Osteocyte (in vitro differentiated cells): ENCODE measurements around the gene PEMT. TPM values are rescaled to one million over a fixed set of nuclear protein-coding genes. Genes with fewer than 3 reads are reported as not detected.

ENCODE experiments used
- DNase-seq: peaks from one replicate; pipeline ENCODE4 v3.0.0; 2021; ENCODE audit warnings: mixed read lengths; ENCODE audit not compliant: unreplicated experiment; ENCODE audit errors: extremely low spot score
- H3K27ac Mint-ChIP-seq: one replicate; pipeline ENCODE4 v1.8.0; 2021; ENCODE audit warnings: mild to moderate bottlenecking, mixed read lengths; ENCODE audit not compliant: unreplicated experiment
- H3K27me3 Mint-ChIP-seq: one replicate; pipeline ENCODE4 v1.8.0; 2021; ENCODE audit warnings: mixed read lengths; ENCODE audit not compliant: unreplicated experiment
- H3K36me3 Mint-ChIP-seq: one replicate; pipeline ENCODE4 v1.8.0; 2021; ENCODE audit warnings: mixed read lengths; ENCODE audit not compliant: unreplicated experiment
- H3K4me1 Mint-ChIP-seq: one replicate; pipeline ENCODE4 v1.8.0; 2021; ENCODE audit warnings: mixed read lengths; ENCODE audit not compliant: unreplicated experiment
- H3K4me3 Mint-ChIP-seq: one replicate; pipeline ENCODE4 v1.8.0; 2021; ENCODE audit warnings: mild to moderate bottlenecking, moderate library complexity, mixed read lengths; ENCODE audit not compliant: unreplicated experiment
- H3K9me3 Mint-ChIP-seq: one replicate; pipeline ENCODE4 v1.8.0; 2021; ENCODE audit warnings: mixed read lengths; ENCODE audit not compliant: unreplicated experiment
- total RNA-seq: library from RNA; stranded (reverse); gene quantifications from 2 replicates; pipeline ENCODE4 v1.2.1, GENCODE V29; 2021
- TF ChIP-seq, protein P1 (sequence below): fragments of 200-600 bp; sonication (generic); IDR thresholded peaks from 2 replicates; pipeline ENCODE4 v1.5.0; 2021; ENCODE audit warnings: antibody characterized with exemption, mild to moderate bottlenecking, moderate library complexity

Gene PEMT
- total RNA-seq, 1 donor from 2014 or later, result 25.6 TPM

DNA sequence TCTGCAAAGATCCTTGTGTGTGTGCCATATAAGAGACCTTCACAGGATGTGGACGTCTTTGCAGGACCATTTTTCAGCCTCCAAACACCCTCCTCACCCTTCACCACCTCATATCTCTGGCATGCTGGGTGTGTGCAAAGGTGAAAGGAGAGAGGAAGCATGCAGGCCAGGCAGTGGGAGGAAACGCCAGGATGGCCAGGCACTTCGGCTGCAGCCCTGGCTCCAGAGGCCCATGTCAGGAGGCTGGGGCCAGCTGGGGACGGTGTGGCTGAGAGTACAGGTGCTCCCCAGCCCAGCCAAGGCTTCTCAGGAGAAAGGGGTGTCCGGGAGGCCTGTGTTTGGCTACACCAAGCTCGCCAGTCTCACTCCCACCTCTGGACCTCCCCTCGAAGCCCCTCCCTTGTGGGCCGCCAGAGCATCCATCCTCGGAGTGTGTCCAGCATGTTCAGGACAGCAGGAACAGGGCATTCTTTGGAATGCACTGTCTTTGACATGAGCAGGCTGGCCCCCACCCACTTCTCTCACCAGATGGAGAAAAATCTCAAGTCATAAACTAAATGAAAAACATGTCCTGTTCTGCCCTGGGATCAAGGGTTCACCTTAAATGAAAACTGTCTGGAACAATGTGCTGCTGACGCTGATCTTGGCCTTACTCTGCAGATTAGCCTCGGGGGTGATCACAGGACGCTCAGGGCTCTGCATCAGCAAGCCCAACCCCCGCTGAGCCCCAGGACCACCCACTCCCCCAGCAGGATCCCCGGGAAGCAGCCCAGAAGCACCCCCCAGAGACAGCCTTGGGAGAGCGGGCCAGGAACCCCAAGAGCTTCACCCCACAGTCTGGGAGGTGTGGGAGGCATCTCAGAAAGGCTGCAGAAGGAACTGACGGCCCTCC lies 15.9 kb downstream of the PEMT start:
- Mint-ChIP-seq H3K27me3 (no peaks in the 10 kb centered on the region), H3K27ac (no peak overlapping the region), H3K9me3 (no peaks in the 10 kb centered on the region), H3K36me3 (no peaks in the 10 kb centered on the region), H3K4me3 (no peak overlapping the region), H3K4me1 (no peaks in the 10 kb centered on the region)
- DNase-seq, result no peak
- TF ChIP-seq, protein P1, sequence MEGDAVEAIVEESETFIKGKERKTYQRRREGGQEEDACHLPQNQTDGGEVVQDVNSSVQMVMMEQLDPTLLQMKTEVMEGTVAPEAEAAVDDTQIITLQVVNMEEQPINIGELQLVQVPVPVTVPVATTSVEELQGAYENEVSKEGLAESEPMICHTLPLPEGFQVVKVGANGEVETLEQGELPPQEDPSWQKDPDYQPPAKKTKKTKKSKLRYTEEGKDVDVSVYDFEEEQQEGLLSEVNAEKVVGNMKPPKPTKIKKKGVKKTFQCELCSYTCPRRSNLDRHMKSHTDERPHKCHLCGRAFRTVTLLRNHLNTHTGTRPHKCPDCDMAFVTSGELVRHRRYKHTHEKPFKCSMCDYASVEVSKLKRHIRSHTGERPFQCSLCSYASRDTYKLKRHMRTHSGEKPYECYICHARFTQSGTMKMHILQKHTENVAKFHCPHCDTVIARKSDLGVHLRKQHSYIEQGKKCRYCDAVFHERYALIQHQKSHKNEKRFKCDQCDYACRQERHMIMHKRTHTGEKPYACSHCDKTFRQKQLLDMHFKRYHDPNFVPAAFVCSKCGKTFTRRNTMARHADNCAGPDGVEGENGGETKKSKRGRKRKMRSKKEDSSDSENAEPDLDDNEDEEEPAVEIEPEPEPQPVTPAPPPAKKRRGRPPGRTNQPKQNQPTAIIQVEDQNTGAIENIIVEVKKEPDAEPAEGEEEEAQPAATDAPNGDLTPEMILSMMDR, result no peak

DNA sequence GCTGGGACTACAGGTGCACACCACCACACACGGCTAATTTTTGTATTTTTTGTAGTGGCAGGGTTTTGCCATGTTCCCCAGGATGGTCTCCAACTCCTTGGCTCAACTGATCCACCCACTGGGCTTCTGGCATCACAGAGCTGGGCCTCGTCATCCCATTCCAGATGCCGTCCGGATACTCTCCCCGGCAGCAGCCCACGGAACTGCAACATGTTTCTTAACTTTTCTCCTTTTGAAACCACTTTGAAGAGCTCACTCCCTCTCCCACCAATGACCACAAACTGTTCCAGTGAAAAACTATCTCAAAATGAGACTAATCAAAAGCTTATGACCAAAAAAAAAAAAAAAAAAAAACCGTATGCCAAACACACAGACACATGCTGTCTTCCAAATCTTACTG lies 17.6 kb downstream of the PEMT start:
- no peak overlapping the region for H3K4me3 Mint-ChIP-seq
- H3K27ac Mint-ChIP-seq, result no peak overlapping the region
- no peaks in the 10 kb centered on the region for H3K36me3 Mint-ChIP-seq
- TF ChIP-seq, protein P1, result no peak
- no peaks in the 10 kb centered on the region for H3K9me3 Mint-ChIP-seq
- no peaks in the 10 kb centered on the region for H3K4me1 Mint-ChIP-seq
- H3K27me3 Mint-ChIP-seq, result no peaks in the 10 kb centered on the region
- no peak for DNase-seq

DNA sequence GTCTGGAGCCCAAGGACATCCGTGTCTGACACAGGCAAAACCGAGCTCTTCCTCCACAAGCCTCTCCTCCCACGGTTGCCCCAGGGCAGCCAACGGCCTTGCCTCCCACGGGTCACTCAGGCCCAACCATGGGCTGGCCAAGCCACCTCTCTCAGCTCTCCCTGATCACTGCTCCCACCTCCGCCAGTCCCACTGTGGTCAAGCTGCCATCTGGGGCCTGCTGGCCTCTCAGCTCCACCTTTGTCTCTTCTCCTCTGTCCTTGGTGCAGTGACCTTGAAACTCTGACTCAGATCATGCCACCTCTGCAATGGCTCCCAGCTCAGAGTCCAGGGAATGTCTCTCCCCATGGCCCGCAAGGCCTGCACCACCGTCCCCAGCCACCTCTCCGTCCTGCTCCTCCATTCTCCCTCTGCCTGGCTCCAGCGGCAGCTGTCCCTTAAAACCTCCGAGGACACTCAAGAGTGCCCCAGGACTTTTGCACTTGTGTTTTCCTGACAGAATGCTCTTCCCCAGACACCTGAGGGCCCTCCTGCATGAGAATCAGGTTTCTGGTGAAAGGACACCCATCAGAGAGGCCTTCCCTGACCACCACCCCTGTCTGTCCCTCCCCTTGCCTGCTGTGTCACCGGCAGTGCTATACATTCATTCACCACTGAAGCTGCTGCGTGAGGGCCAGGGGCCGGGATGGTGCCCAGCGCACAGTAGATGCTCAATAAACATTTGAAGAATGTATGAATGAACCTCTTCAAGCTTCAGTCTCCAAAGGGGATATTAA lies 19.3 kb downstream of the PEMT start:
- no peaks in the 10 kb centered on the region for H3K4me1 Mint-ChIP-seq
- no peaks in the 10 kb centered on the region for H3K36me3 Mint-ChIP-seq
- no peak for DNase-seq
- no peaks in the 10 kb centered on the region for H3K9me3 Mint-ChIP-seq
- no peaks in the 10 kb centered on the region for H3K27me3 Mint-ChIP-seq
- H3K4me3 Mint-ChIP-seq, result no peak overlapping the region
- no peak overlapping the region for H3K27ac Mint-ChIP-seq
- TF ChIP-seq, protein P1, result no peak

DNA sequence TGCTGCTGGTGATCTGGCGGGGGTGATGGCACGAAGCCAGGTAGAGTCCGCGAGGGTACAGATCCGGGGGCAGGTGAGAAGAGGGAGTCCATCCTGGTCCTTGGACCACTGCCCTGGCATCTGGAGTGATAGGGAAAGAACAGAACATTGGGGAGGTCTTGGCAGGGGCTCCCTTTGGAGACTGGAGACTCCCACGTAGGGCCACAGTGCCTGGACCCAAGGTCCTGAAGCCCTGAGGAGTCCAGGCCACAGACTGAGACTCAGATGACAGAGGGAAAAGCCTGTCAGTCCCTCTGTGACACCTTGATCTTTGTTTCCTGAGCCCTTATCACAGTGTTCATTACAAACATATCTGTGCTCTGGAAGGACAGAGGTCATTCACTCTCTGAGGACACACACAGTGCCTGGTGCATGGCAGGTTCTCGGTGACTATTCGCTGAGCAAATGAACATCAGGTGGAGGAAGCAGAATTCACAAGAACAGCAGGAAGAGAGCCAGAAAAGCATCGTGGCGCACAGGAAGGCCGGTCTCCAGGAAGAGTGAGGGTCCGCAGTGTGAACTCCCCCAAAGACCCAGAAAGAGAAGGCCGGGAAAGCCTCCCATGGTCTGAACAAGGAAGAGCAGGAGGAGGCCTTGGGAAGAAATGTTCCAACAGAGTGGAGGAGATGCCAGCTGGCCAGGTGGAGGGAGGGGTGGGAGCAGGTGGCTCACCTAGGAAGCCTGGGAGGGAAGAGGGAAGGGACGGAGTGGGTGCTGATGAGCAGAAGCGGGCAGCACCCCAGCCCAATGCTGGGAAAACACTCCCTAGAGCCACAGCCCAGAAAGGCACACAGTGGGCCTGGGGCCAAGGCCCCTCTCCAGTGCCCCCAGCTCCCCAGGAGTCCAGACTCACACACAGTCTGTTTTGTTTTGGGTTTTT lies 20.5 kb downstream of the PEMT start:
- Mint-ChIP-seq H3K36me3 (no peaks in the 10 kb centered on the region), H3K4me1 (peaks cover 8% of the 10 kb centered on the region), H3K27me3 (no peaks in the 10 kb centered on the region), H3K27ac (no peak overlapping the region), H3K9me3 (no peaks in the 10 kb centered on the region), H3K4me3 (no peak overlapping the region)
- DNase-seq, result no peak
- TF ChIP-seq, protein P1, result no peak
